ENCODE data around the gene FBRS. TPM values are rescaled to one million over a fixed set of nuclear protein-coding genes. Genes with fewer than 3 reads are reported as not detected.
A peak's percentile ranks its signal among the peaks of the same experiment; 100 is the strongest.

The FBRS gene
- total and polyA plus RNA-seq, 2 donors (not counting 1 experiment from before 2014, with no cell fraction given): 5.5 to 20.8 TPM

DNA sequence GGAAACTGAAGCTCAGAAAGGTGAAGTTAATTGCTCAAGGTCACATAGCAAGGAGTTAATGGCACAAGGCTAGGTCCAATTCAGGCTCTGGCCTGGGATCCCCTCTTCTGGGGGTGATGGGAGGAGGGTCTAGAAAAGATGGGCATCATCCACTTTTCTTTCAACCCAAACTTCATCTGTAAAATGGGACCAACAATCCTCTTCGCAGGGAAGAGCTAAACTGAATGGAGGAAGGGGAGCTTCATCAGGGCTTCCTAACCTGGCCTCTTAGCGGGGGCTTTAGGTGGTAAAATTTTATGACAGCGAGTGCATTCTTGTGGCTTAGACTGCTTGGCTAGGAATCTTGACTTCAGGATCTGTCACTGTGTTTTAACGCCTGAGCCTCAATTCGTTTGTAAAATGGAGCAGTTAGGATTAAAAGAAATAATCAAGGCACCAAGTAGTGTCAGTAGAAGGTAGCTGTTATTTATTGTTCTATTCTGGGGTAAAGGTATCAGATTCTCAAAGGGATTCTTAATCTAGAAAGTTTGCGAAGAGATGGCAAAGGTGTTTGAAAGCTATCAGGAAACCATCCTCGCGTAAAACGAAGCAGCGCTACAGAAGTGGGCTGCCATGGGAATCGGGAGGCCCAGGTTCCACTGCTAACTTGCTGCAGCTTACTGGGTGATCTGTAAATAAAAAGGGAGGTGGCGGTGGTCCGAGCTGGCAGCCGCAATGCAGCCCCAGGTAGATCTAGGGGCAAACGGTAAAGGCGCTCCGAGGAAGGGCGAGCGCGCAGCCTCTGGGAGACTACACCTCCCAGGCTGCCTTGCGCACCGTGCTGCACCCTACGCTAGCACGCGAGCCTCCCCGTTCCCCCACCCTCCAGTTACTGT lies 39.3 kb downstream of the FBRS start:
- TF ChIP-seq, protein P1, sequence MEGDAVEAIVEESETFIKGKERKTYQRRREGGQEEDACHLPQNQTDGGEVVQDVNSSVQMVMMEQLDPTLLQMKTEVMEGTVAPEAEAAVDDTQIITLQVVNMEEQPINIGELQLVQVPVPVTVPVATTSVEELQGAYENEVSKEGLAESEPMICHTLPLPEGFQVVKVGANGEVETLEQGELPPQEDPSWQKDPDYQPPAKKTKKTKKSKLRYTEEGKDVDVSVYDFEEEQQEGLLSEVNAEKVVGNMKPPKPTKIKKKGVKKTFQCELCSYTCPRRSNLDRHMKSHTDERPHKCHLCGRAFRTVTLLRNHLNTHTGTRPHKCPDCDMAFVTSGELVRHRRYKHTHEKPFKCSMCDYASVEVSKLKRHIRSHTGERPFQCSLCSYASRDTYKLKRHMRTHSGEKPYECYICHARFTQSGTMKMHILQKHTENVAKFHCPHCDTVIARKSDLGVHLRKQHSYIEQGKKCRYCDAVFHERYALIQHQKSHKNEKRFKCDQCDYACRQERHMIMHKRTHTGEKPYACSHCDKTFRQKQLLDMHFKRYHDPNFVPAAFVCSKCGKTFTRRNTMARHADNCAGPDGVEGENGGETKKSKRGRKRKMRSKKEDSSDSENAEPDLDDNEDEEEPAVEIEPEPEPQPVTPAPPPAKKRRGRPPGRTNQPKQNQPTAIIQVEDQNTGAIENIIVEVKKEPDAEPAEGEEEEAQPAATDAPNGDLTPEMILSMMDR (conservative IDR thresholded peaks at IDR 0.05 in 1 of 2, IDR thresholded peaks at IDR 0.05 in 1 of 2; ENCODE audit: low read depth in 1 of 2, low read length in 2 of 2): no peak
- no peak for TF ChIP-seq EZH2 (IDR thresholded peaks at IDR 0.05; ENCODE audit: low read length, missing control alignments)
- Histone ChIP-seq H3K4me2 (ENCODE audit: extremely low read depth, insufficient read depth, low read length) (peak overlapping the region; percentile 96), H3K4me3 (replicated peaks in 1 of 4; ENCODE audit: control extremely low read depth in 1 of 4, insufficient read depth in 1 of 4, low read depth in 3 of 4, low read length in 4 of 4) (peak overlapping the region; percentile 57 to 97 (median 70)), H3K36me3 (ENCODE audit: control insufficient read depth, insufficient read depth, low read length) (peaks cover 2% of the 10 kb centered on the region), H3K9me3 (ENCODE audit: control insufficient read depth, insufficient read depth, low read depth, low read length) (no peaks in the 10 kb centered on the region), H3K79me2 (ENCODE audit: control insufficient read depth, insufficient read depth, low read length) (peaks cover 29% of the 10 kb centered on the region), H3K4me1 (ENCODE audit: control insufficient read depth, extremely low read depth, insufficient read depth, low read length) (peaks cover 5% of the 10 kb centered on the region), H3K27me3 (ENCODE audit: control insufficient read depth, insufficient read depth, low read length) (no peaks in the 10 kb centered on the region), H4K20me1 (ENCODE audit: control insufficient read depth, extremely low read depth, insufficient read depth, low read length) (no peaks in the 10 kb centered on the region), H2AFZ (ENCODE audit: low read length) (peak overlapping the region; percentile 96), H3K9ac (ENCODE audit: insufficient read depth, low read length) (peak overlapping the region; percentile 100), H3K27ac (ENCODE audit: insufficient read depth, low read length) (peak overlapping the region; percentile 98)
- peak in 1 of 2 donors; percentile 9 for DNase-seq (ENCODE audit: low read depth in 2 of 2)

DNA sequence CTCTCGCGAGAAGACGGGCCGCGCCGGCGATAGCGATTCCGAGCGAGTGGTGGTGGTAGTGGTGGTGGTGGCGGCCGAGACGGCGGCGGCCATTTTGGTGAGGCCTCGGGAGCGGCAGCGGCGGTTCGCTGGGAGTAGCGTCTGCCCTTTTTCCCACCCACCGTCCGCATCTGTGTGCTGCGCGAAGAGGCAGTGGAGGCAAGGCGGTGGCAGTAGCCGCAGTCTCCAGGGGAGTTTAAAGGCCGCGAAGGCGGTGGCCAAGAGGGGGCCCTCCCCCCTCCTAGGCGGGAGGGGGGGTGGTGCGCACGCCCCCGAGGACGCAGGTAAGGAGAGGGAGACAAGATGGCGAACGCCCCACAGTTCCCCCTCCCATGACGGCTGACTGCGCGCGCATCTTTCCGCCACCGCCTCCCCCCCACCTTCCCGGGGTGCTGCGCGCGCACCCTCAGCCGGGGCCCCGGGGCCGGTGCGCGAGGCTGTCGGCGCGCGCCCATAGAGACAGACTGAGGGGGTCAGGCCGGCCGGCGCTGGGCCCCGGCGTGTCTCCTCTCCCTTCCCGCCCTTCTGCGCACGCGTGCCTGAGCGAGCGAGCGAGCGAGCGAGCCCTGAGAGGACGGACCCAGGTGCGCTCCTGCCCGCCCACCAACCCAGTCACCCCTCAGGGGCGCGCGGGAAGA lies 40.0 kb downstream of the FBRS start:
- TF ChIP-seq, protein P1 (conservative IDR thresholded peaks at IDR 0.05 in 1 of 2, IDR thresholded peaks at IDR 0.05 in 1 of 2; ENCODE audit: low read depth in 1 of 2, low read length in 2 of 2): no peak
- TF ChIP-seq EZH2 (IDR thresholded peaks at IDR 0.05; ENCODE audit: low read length, missing control alignments): no peak

More for the DNA sequence above, 40.0 kb downstream of the FBRS start:
- peaks cover 5% of the 10 kb centered on the region for H3K36me3 ChIP-seq (ENCODE audit: control insufficient read depth, insufficient read depth, low read length)
- peaks cover 5% of the 10 kb centered on the region for H3K4me1 ChIP-seq (ENCODE audit: control insufficient read depth, extremely low read depth, insufficient read depth, low read length)
- H4K20me1 ChIP-seq (ENCODE audit: control insufficient read depth, extremely low read depth, insufficient read depth, low read length): no peaks in the 10 kb centered on the region
- H3K4me2 ChIP-seq (ENCODE audit: extremely low read depth, insufficient read depth, low read length): peak overlapping the region; percentile 72
- no peaks in the 10 kb centered on the region for H3K27me3 ChIP-seq (ENCODE audit: control insufficient read depth, insufficient read depth, low read length)
- DNase-seq (ENCODE audit: low read depth in 2 of 2): peak; percentile 93 to 97
- peak overlapping the region; percentile 66 for H2AFZ ChIP-seq (ENCODE audit: low read length)
- H3K27ac ChIP-seq (ENCODE audit: insufficient read depth, low read length): peak overlapping the region; percentile 98
- H3K4me3 ChIP-seq (replicated peaks in 1 of 4; ENCODE audit: control extremely low read depth in 1 of 4, insufficient read depth in 1 of 4, low read depth in 3 of 4, low read length in 4 of 4): peak overlapping the region; percentile 57 to 97 (median 82)
- H3K9ac ChIP-seq (ENCODE audit: insufficient read depth, low read length): peak overlapping the region; percentile 100
- H3K9me3 ChIP-seq (ENCODE audit: control insufficient read depth, insufficient read depth, low read depth, low read length): no peaks in the 10 kb centered on the region
- peaks cover 33% of the 10 kb centered on the region for H3K79me2 ChIP-seq (ENCODE audit: control insufficient read depth, insufficient read depth, low read length)

Measured in fibroblast of lung (primary cell).